HEK293 (cell line): ENCODE data around the gene FASLG.

Experiments
- PRDM1 ChIP-seq: fragments of 450-650 bp; formaldehyde crosslinking; IDR thresholded peaks from 2 replicates; pipeline ENCODE4; 2016; ENCODE audit warnings: missing biosample characterization, missing genetic modification characterization
- TRIM28 ChIP-seq: IDR thresholded peaks from 2 replicates; pipeline ENCODE4 v1.6.1; 2011; ENCODE audit warnings: low read length, control low read depth, borderline replicate concordance
- ZBTB21 ChIP-seq: fragments of 450-650 bp; formaldehyde crosslinking; IDR thresholded peaks from 2 replicates; pipeline ENCODE4 v1.5.1; 2017; ENCODE audit warnings: missing biosample characterization, missing genetic modification characterization
- ZNF350 ChIP-seq: fragments of 450-650 bp; formaldehyde crosslinking; IDR thresholded peaks from 2 replicates; pipeline ENCODE4 v1.5.0; 2017; ENCODE audit warnings: missing biosample characterization, mild to moderate bottlenecking, missing genetic modification characterization
- ZNF354C ChIP-seq: fragments of 450-650 bp; formaldehyde crosslinking; IDR thresholded peaks from 2 replicates; pipeline ENCODE4 v1.5.1; 2016; ENCODE audit warnings: missing biosample characterization, missing genetic modification characterization, low read depth, borderline replicate concordance
- ZNF558 ChIP-seq: fragments of 450-650 bp; formaldehyde crosslinking; IDR thresholded peaks from 2 replicates; pipeline ENCODE4 v1.5.1; 2016; ENCODE audit warnings: missing biosample characterization, missing genetic modification characterization
- ZNF843 ChIP-seq: fragments of 450-650 bp; formaldehyde crosslinking; IDR thresholded peaks from 2 replicates; pipeline ENCODE4 v1.5.1; 2016; ENCODE audit warnings: missing biosample characterization, missing genetic modification characterization
- TF ChIP-seq, protein P1 (sequence below): fragments of 450-650 bp; formaldehyde crosslinking; IDR thresholded peaks from 2 replicates; pipeline ENCODE4 v1.5.1; 2016; ENCODE audit warnings: missing biosample characterization, missing genetic modification characterization
- TF ChIP-seq, protein P2 (sequence below): fragments of 450-650 bp; formaldehyde crosslinking; IDR thresholded peaks from 2 replicates; pipeline ENCODE4 v1.5.0; 2017; ENCODE audit warnings: missing biosample characterization, missing genetic modification characterization, borderline replicate concordance
- TF ChIP-seq, protein P3 (sequence below): fragments of 450-650 bp; formaldehyde crosslinking; IDR thresholded peaks from 2 replicates; pipeline ENCODE4 v1.5.1; 2016; ENCODE audit warnings: missing biosample characterization, missing genetic modification characterization
- TF ChIP-seq, protein P4 (sequence below): fragments of 450-650 bp; formaldehyde crosslinking; IDR thresholded peaks from 2 replicates; pipeline ENCODE4 v1.5.1; 2017; ENCODE audit warnings: missing biosample characterization, missing genetic modification characterization
- TF ChIP-seq, protein P5 (sequence below): fragments of 450-650 bp; formaldehyde crosslinking; IDR thresholded peaks from 2 replicates; pipeline ENCODE4 v1.5.1; 2016; ENCODE audit warnings: missing biosample characterization, missing genetic modification characterization

DNA sequence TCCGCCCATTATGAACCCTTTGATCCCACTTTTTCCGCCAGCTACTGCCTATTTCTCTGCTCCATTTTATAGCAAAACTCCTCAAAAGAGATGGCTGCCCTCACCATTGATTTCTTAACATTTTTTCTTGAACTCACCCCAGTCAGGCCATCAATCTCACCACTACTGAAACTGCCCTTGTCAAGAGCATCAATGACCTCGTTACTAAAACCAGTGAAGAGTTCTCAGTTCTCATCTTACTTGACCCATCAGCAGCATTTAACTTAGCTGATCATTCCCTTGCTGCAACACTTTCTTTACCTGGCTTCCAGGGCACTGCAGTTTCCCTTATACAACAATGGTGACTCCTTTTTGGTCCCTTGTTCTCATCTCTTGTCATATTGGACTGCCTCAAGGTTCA lies 35.2 kb upstream of the FASLG start:
- no peak for TF ChIP-seq PRDM1
- TF ChIP-seq, protein P1, sequence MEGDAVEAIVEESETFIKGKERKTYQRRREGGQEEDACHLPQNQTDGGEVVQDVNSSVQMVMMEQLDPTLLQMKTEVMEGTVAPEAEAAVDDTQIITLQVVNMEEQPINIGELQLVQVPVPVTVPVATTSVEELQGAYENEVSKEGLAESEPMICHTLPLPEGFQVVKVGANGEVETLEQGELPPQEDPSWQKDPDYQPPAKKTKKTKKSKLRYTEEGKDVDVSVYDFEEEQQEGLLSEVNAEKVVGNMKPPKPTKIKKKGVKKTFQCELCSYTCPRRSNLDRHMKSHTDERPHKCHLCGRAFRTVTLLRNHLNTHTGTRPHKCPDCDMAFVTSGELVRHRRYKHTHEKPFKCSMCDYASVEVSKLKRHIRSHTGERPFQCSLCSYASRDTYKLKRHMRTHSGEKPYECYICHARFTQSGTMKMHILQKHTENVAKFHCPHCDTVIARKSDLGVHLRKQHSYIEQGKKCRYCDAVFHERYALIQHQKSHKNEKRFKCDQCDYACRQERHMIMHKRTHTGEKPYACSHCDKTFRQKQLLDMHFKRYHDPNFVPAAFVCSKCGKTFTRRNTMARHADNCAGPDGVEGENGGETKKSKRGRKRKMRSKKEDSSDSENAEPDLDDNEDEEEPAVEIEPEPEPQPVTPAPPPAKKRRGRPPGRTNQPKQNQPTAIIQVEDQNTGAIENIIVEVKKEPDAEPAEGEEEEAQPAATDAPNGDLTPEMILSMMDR (tag by site-specific recombination), result no peak
- TF ChIP-seq ZNF558 (tag by site-specific recombination), result no peak
- TF ChIP-seq, protein P2, sequence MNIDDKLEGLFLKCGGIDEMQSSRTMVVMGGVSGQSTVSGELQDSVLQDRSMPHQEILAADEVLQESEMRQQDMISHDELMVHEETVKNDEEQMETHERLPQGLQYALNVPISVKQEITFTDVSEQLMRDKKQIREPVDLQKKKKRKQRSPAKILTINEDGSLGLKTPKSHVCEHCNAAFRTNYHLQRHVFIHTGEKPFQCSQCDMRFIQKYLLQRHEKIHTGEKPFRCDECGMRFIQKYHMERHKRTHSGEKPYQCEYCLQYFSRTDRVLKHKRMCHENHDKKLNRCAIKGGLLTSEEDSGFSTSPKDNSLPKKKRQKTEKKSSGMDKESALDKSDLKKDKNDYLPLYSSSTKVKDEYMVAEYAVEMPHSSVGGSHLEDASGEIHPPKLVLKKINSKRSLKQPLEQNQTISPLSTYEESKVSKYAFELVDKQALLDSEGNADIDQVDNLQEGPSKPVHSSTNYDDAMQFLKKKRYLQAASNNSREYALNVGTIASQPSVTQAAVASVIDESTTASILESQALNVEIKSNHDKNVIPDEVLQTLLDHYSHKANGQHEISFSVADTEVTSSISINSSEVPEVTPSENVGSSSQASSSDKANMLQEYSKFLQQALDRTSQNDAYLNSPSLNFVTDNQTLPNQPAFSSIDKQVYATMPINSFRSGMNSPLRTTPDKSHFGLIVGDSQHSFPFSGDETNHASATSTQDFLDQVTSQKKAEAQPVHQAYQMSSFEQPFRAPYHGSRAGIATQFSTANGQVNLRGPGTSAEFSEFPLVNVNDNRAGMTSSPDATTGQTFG, result no peak
- TF ChIP-seq, protein P3, sequence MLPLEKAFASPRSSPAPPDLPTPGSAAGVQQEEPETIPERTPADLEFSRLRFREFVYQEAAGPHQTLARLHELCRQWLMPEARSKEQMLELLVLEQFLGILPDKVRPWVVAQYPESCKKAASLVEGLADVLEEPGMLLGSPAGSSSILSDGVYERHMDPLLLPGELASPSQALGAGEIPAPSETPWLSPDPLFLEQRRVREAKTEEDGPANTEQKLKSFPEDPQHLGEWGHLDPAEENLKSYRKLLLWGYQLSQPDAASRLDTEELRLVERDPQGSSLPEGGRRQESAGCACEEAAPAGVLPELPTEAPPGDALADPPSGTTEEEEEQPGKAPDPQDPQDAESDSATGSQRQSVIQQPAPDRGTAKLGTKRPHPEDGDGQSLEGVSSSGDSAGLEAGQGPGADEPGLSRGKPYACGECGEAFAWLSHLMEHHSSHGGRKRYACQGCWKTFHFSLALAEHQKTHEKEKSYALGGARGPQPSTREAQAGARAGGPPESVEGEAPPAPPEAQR, result no peak
- TF ChIP-seq, protein P4, sequence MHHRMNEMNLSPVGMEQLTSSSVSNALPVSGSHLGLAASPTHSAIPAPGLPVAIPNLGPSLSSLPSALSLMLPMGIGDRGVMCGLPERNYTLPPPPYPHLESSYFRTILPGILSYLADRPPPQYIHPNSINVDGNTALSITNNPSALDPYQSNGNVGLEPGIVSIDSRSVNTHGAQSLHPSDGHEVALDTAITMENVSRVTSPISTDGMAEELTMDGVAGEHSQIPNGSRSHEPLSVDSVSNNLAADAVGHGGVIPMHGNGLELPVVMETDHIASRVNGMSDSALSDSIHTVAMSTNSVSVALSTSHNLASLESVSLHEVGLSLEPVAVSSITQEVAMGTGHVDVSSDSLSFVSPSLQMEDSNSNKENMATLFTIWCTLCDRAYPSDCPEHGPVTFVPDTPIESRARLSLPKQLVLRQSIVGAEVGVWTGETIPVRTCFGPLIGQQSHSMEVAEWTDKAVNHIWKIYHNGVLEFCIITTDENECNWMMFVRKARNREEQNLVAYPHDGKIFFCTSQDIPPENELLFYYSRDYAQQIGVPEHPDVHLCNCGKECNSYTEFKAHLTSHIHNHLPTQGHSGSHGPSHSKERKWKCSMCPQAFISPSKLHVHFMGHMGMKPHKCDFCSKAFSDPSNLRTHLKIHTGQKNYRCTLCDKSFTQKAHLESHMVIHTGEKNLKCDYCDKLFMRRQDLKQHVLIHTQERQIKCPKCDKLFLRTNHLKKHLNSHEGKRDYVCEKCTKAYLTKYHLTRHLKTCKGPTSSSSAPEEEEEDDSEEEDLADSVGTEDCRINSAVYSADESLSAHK (tag by site-specific recombination), result no peak
- no peak for TF ChIP-seq ZNF354C (tag by site-specific recombination)
- TF ChIP-seq ZNF843 (tag by site-specific recombination), result no peak
- TF ChIP-seq ZBTB21, result no peak
- TF ChIP-seq ZNF350 (tag by site-specific recombination), result no peak
- no peak for TF ChIP-seq TRIM28
- TF ChIP-seq, protein P5, sequence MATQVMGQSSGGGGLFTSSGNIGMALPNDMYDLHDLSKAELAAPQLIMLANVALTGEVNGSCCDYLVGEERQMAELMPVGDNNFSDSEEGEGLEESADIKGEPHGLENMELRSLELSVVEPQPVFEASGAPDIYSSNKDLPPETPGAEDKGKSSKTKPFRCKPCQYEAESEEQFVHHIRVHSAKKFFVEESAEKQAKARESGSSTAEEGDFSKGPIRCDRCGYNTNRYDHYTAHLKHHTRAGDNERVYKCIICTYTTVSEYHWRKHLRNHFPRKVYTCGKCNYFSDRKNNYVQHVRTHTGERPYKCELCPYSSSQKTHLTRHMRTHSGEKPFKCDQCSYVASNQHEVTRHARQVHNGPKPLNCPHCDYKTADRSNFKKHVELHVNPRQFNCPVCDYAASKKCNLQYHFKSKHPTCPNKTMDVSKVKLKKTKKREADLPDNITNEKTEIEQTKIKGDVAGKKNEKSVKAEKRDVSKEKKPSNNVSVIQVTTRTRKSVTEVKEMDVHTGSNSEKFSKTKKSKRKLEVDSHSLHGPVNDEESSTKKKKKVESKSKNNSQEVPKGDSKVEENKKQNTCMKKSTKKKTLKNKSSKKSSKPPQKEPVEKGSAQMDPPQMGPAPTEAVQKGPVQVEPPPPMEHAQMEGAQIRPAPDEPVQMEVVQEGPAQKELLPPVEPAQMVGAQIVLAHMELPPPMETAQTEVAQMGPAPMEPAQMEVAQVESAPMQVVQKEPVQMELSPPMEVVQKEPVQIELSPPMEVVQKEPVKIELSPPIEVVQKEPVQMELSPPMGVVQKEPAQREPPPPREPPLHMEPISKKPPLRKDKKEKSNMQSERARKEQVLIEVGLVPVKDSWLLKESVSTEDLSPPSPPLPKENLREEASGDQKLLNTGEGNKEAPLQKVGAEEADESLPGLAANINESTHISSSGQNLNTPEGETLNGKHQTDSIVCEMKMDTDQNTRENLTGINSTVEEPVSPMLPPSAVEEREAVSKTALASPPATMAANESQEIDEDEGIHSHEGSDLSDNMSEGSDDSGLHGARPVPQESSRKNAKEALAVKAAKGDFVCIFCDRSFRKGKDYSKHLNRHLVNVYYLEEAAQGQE, result no peak
